ENCODE results near the gene CCDC69. TPM values are rescaled to one million over a fixed set of nuclear protein-coding genes. Genes with fewer than 3 reads are reported as not detected.
A peak's percentile ranks its signal among the peaks of the same experiment; 100 is the strongest.

The CCDC69 gene
- total RNA-seq, 1 donor from 2014 or later = 21.5 TPM

- no peak for DNase-seq
Observed at GRCh38 chr5:151140686-151141459, 83.0 kb downstream of the CCDC69 start.

- DNase-seq = no peak
Observed at GRCh38 chr5:151139646-151140045, 84.2 kb downstream of the CCDC69 start.

GRCh38 chr5:151139015-151139414 lies 84.9 kb downstream of the CCDC69 start:
- DNase-seq = no peak

GRCh38 chr5:151138114-151138513 lies 85.8 kb downstream of the CCDC69 start:
- DNase-seq = no peak

GRCh38 chr5:151137067-151137825 lies 86.6 kb downstream of the CCDC69 start:
- no peak for DNase-seq

GRCh38 chr5:151134228-151134627 lies 89.7 kb downstream of the CCDC69 start:
- DNase-seq = peak; percentile 32

GRCh38 chr5:151132963-151133362 lies 90.9 kb downstream of the CCDC69 start:
- DNase-seq = no peak

Other genes with a start within 250 kb of the CCDC69 start
- gene GPX3, start 203.5 kb downstream of the CCDC69 start, total RNA-seq = 160 TPM
- gene TNIP1, start 143.1 kb downstream of the CCDC69 start, total RNA-seq = 75.0 TPM
- 520 TPM for gene ANXA6, start 66.3 kb downstream of the CCDC69 start, total RNA-seq
- 26.3 TPM for gene GM2A, start 29.1 kb upstream of the CCDC69 start, total RNA-seq
- gene SLC36A3, start 79.7 kb upstream of the CCDC69 start, total RNA-seq = not detected
- 3.1 TPM for gene SLC36A2, start 123.5 kb upstream of the CCDC69 start, total RNA-seq
- 8.0 TPM for gene SLC36A1, start 223.5 kb upstream of the CCDC69 start, total RNA-seq

Measured in tongue (tissue), 2 donors.